A673 (cell line): Measurements from ENCODE around the gene C19orf67.

Source experiments
- CTCF ChIP-seq: fragments of 300-800, 200-600 bp; sonication (generic); conservative IDR thresholded peaks from 2 replicates; pipeline ENCODE4 v1.5.1; 2017; ENCODE audit warnings: low read depth, mild to moderate bottlenecking, antibody characterized with exemption, low read length, moderate library complexity, mixed read lengths
- EZH2 ChIP-seq: fragments of 200-600 bp; sonication (generic); IDR thresholded peaks from 2 replicates; pipeline ENCODE4 v1.6.1; 2017; ENCODE audit warnings: borderline replicate concordance, low read depth, mild to moderate bottlenecking, mixed read lengths, antibody characterized with exemption, low read length; ENCODE audit not compliant: poor library complexity, severe bottlenecking

GRCh38 chr19:14031719-14032480 lies 53.7 kb downstream of the C19orf67 start, which contains the start of gene IL27RA:
- TF ChIP-seq CTCF (peak; percentile 86), EZH2 (no peak)
